HepG2 (cell line): ENCODE measurements around the gene MARF1. TPM values are rescaled to one million over a fixed set of nuclear protein-coding genes. Genes with fewer than 3 reads are reported as not detected.

Experiments used
- ATAC-seq: fragments of 200-7000 bp; cut with Tn5 transposase; 3 replicates; pipeline ENCODE4 v1.9.1; 2020; ENCODE audit warnings: mild to moderate bottlenecking, moderate library complexity
- BruUV-seq: library from RNA; stranded (reverse); fragments of 400-500 nt; replicated peaks from 2 replicates; lab custom pipeline; 2021; lab: Mats Ljungman, UMichigan
- CTCF ChIA-PET: fragments of 300-600 bp; formaldehyde crosslinking; extraction: SDS; loops from one replicate; lab custom pipeline; 2021; ENCODE audit warnings: low total read pairs, inconsistent platforms, low intra/inter-chr PET ratio; lab: Yijun Ruan, JAX
- POLR2A ChIA-PET: fragments of 350-600 bp; sonication (Branson Sonifier 250); formaldehyde crosslinking; loops from one replicate; lab custom pipeline; 2020; ENCODE audit warnings: antibody characterized with exemption, inconsistent platforms; lab: Yijun Ruan, JAX
- DNase-seq: peaks from one replicate; pipeline ENCODE4 v3.0.0-alpha.2; 2015; ENCODE audit warnings: low spot score
- FAIRE-seq: peaks from 3 replicates; lab custom pipeline; 2011; peaks lifted over from hg19 to GRCh38; lab: Jason Lieb, UNC
- H2AFZ ChIP-seq: one replicate; pipeline ENCODE4 v1.6.1; 2011; ENCODE audit warnings: low read length, inconsistent platforms
- H3K27ac ChIP-seq: fragments of 300-600 bp; 3 replicates; pipeline ENCODE4 v1.8.0; 2011; ENCODE audit warnings: mixed run types, mild to moderate bottlenecking, mixed read lengths, low read length, inconsistent platforms; ENCODE audit not compliant: insufficient read depth; ENCODE audit errors: extremely low read length
- H3K27me3 ChIP-seq, 2 experiments: fragments of 200-600 bp in 1 of 2; 2 replicates in 1 of 2; 3 replicates in 1 of 2; pipeline versions ENCODE4 v1.6.0 to v1.8.0; 2011; ENCODE audit warnings: low read length in 2 of 2, mild to moderate bottlenecking in 2 of 2, moderate library complexity in 2 of 2, inconsistent platforms in 1 of 2; ENCODE audit not compliant: insufficient read depth in 2 of 2, control insufficient read depth in 1 of 2
- H3K36me3 ChIP-seq, 2 experiments: fragments of 200-600 bp in 1 of 2; replicated peaks in 1 of 2; 2 replicates in 1 of 2; 3 replicates in 1 of 2; pipeline versions ENCODE4 v1.5.1 to v1.8.0; 2011; ENCODE audit warnings: low read length in 2 of 2, inconsistent platforms in 1 of 2; ENCODE audit not compliant: insufficient read depth in 2 of 2, control insufficient read depth in 1 of 2
- H3K4me1 ChIP-seq: 2 replicates; pipeline ENCODE4 v1.5.1; 2012; ENCODE audit warnings: low read length, inconsistent platforms; ENCODE audit not compliant: insufficient read depth
- H3K4me2 ChIP-seq: 2 replicates; pipeline ENCODE4 v1.6.0; 2011; ENCODE audit warnings: low read depth, low read length, inconsistent platforms
- H3K4me3 ChIP-seq, 3 experiments: fragments of 200-600 bp in 1 of 3; sonication (generic), shearing (Covaris generic) in 1 of 3; replicated peaks in 1 of 3; 2 replicates each; pipeline ENCODE4 v1.5.1; 2011 to 2016; ENCODE audit warnings: low read length in 3 of 3, inconsistent platforms in 2 of 3, low read depth in 2 of 3, mild to moderate bottlenecking in 2 of 3, control low read depth in 1 of 3, mixed read lengths in 1 of 3; ENCODE audit not compliant: insufficient read depth in 1 of 3
- H3K79me2 ChIP-seq: one replicate; pipeline ENCODE4 v1.6.1; 2011; ENCODE audit warnings: low read length, inconsistent platforms; ENCODE audit not compliant: insufficient read depth
- H3K9ac ChIP-seq: 2 replicates; pipeline ENCODE4 v1.6.0; 2011; ENCODE audit warnings: mild to moderate bottlenecking, low read depth, low read length, inconsistent platforms; ENCODE audit not compliant: insufficient read depth
- H3K9me3 ChIP-seq: 2 replicates; pipeline ENCODE4 v1.5.1; 2012; ENCODE audit warnings: mild to moderate bottlenecking, low read length
- H4K20me1 ChIP-seq: 2 replicates; pipeline ENCODE4 v1.6.0; 2011; ENCODE audit warnings: inconsistent platforms, mild to moderate bottlenecking, low read length, moderate library complexity; ENCODE audit not compliant: insufficient read depth
- FOXA3 ChIP-seq: IDR thresholded peaks from 2 replicates; pipeline ENCODE4 v1.6.1; 2016; ENCODE audit warnings: missing genetic modification reagents, missing compliant biosample characterization
- HNF4G ChIP-seq, 2 experiments: sonication (generic) in 1 of 2; formaldehyde crosslinking in 1 of 2; IDR thresholded peaks; 2 replicates each; pipeline versions ENCODE4 v1.4.0 to v1.6.1; 2011 to 2020; ENCODE audit warnings: borderline replicate concordance in 2 of 2, low read depth in 2 of 2, mild to moderate bottlenecking in 2 of 2, low read length in 1 of 2, missing genetic modification reagents in 1 of 2, moderate library complexity in 1 of 2
- MED1 ChIP-seq: sonication (generic); formaldehyde crosslinking; IDR thresholded peaks from 2 replicates; pipeline ENCODE4 v1.4.0; 2020; ENCODE audit warnings: missing genetic modification reagents
- SALL1 ChIP-seq: sonication (generic); formaldehyde crosslinking; IDR thresholded peaks from 2 replicates; pipeline ENCODE4 v1.8.0; 2022; ENCODE audit warnings: mild to moderate bottlenecking, missing genetic modification reagents
- SP5 ChIP-seq: IDR thresholded peaks from 2 replicates; pipeline ENCODE4 v1.6.1; 2016; ENCODE audit warnings: low read depth, borderline replicate concordance
- TEF ChIP-seq: sonication (generic); formaldehyde crosslinking; IDR thresholded peaks from 2 replicates; pipeline ENCODE4 v1.5.0; 2020; ENCODE audit warnings: missing genetic modification reagents
- TFAP4 ChIP-seq: sonication (generic); IDR thresholded peaks from 2 replicates; pipeline ENCODE4 v1.6.1; 2016; ENCODE audit warnings: low read depth, borderline replicate concordance
- TOE1 ChIP-seq: sonication (generic); formaldehyde crosslinking; IDR thresholded peaks from 2 replicates; pipeline ENCODE4 v1.4.0; 2020; ENCODE audit warnings: mild to moderate bottlenecking, missing genetic modification reagents
- ZFAT ChIP-seq: sonication (generic); formaldehyde crosslinking; conservative IDR thresholded peaks from 2 replicates; pipeline ENCODE4 v1.8.1; 2023; ENCODE audit warnings: missing genetic modification reagents, inconsistent platforms
- ZMAT3 ChIP-seq: sonication (generic); formaldehyde crosslinking; conservative IDR thresholded peaks from 2 replicates; pipeline ENCODE4 v1.7.0; 2021; ENCODE audit warnings: missing genetic modification reagents
- ZMYM3 ChIP-seq: sonication (generic); formaldehyde crosslinking; IDR thresholded peaks from 2 replicates; pipeline ENCODE4 v1.5.1; 2020; ENCODE audit warnings: mild to moderate bottlenecking, missing genetic modification reagents
- ZNF281 ChIP-seq: sonication (generic); formaldehyde crosslinking; IDR thresholded peaks from 2 replicates; pipeline ENCODE4 v1.4.0; 2020; ENCODE audit warnings: missing genetic modification reagents, borderline replicate concordance
- ZNF629 ChIP-seq: sonication (generic); formaldehyde crosslinking; conservative IDR thresholded peaks from 2 replicates; pipeline ENCODE4 v1.5.0; 2020; ENCODE audit warnings: missing genetic modification reagents
- ZSCAN31 ChIP-seq: sonication (generic); formaldehyde crosslinking; IDR thresholded peaks from 2 replicates; pipeline ENCODE4 v1.5.0; 2020; ENCODE audit warnings: low read depth, mild to moderate bottlenecking, missing genetic modification reagents
- WGBS: methylation state at CpG from one replicate; pipeline ENCODE4 v1.1.6; 2017; ENCODE audit warnings: low lambda C conversion rate; 5-methylcytosine and 5-hydroxymethylcytosine counted together
- in situ Hi-C: cut with HindIII; loops from 2 replicates; pipeline ENCODE4 v1.10.0; 2017; ENCODE audit warnings: low pct_unique_long_range_greater_than_20kb; ENCODE audit not compliant: extremely low pct_ligation_motif_present
- intact Hi-C: fragments of 100-400 bp; cut with micrococcal nuclease; formaldehyde crosslinking; loops from one replicate; pipeline ENCODE4 v1.10.0; 2022; ENCODE audit not compliant: unreplicated experiment
- polyA plus RNA-seq, 8 experiments: library from polyadenylated mRNA; depleted of rRNA in 3 of 8; stranded (reverse) in 7 of 8; unstranded in 1 of 8; fragments of >200 nt; fragmentation: Illumina TruSeq in 4 of 8; extraction: Trizol in 4 of 8; gene quantifications; 2 replicates each; pipeline versions ENCODE4 v1.2.1 to v1.2.3, GENCODE V29; 2011 to 2016; ENCODE audit warnings: low read depth in 4 of 8, missing spikeins in 1 of 8, mixed read lengths in 1 of 8; ENCODE audit not compliant: insufficient read depth in 1 of 8
- total RNA-seq, 5 experiments: library from RNA; depleted of rRNA; stranded (reverse); fragments of >200 nt; fragmentation: Illumina TruSeq; extraction: Trizol; gene quantifications; 2 replicates each; pipeline ENCODE4 v1.2.3, GENCODE V29; 2016; ENCODE audit warnings: low read depth in 1 of 5

The MARF1 gene
- total and polyA plus RNA-seq, 2 of the 13 experiments (the other 11 are each of a cell fraction or from before 2014, with no cell fraction given), result 8.7 to 20.7 TPM

GRCh38 chr16:15665107-15665506 lies 22.2 kb upstream of the MARF1 start:
- H4K20me1 ChIP-seq, result no peaks in the 10 kb centered on the region; the same call in 1 of the 2 replicates
- no peak overlapping the region for H3K4me2 ChIP-seq
- H3K4me3 ChIP-seq, result no peak overlapping the region
- ATAC-seq, result no peak
- no peaks in the 10 kb centered on the region for H3K27me3 ChIP-seq
- H3K9ac ChIP-seq, result no peak overlapping the region
- H2AFZ ChIP-seq, result no peak overlapping the region
- TF ChIP-seq ZMAT3, result no peak
- TF ChIP-seq ZNF629, result peak; percentile 78
- no peak for FAIRE-seq
- CTCF ChIA-PET, result no interaction called here
- POLR2A ChIA-PET, result interaction anchor here (2.0 kb wide), 1 partner anchor 22 kb away, joined by 12 read pairs; the partner anchor contains the start of gene MARF1
- BruUV-seq, result no TSS peak
- H3K36me3 ChIP-seq, result peaks cover 43 to 63% of the 10 kb centered on the region in 2 experiments
- DNase-seq, result no peak
- H3K79me2 ChIP-seq, result peaks cover 24% of the 10 kb centered on the region
- no peaks in the 10 kb centered on the region for H3K9me3 ChIP-seq
- peaks cover 30% of the 10 kb centered on the region for H3K4me1 ChIP-seq
- intact Hi-C loops, result no loop called here
- H3K27ac ChIP-seq, result no peak overlapping the region
- in situ Hi-C loops, result no loop called here

- ATAC-seq, result peak; percentile 58
- WGBS, result 81% methylated on average over 5 of the region's 5 CpGs
- Histone ChIP-seq H3K4me3 (no peak overlapping the region), H3K9ac (no peak overlapping the region), H3K4me1 (peaks cover 21% of the 10 kb centered on the region), H3K9me3 (no peaks in the 10 kb centered on the region), H4K20me1 (peaks cover 11% of the 10 kb centered on the region; the same call in 1 of the 2 replicates), H3K36me3 (peaks cover 18 to 25% of the 10 kb centered on the region in 2 experiments; a peak in 4 of 5 replicates), H2AFZ (no peak overlapping the region), H3K27ac (peak overlapping the region; percentile 15), H3K27me3 (no peaks in the 10 kb centered on the region), H3K79me2 (peaks cover 63% of the 10 kb centered on the region), H3K4me2 (no peak overlapping the region)
- peak; percentile 50 for DNase-seq
- BruUV-seq, result no TSS peak
- peak; percentile 72 for FAIRE-seq
- CTCF ChIA-PET, result no interaction called here
- POLR2A ChIA-PET, result interaction anchor here (1.0 to 5.2 kb wide), 3 partner anchors 10 to 17 kb away, joined by 4 to 36 read pairs (median 12); partner anchors contain the start of gene MARF1
- in situ Hi-C loops (no loop called here), intact Hi-C loops (no loop called here)
- TF ChIP-seq TOE1 (no peak), MED1 (0 out of 2 replicates have a peak, but pooled peaks have one; percentile 14), TFAP4 (peak; percentile 81; the same call in 1 of the 2 replicates), ZMYM3 (peak; percentile 74; the same call in 1 of the 2 replicates), TEF (no peak), FOXA3 (CRISPR knock-in tag) (0 out of 2 replicates have a peak, but pooled peaks have one; percentile 32), ZNF281 (CRISPR knock-in tag) (no peak), SP5 (no peak), ZSCAN31 (CRISPR knock-in tag) (no peak), SALL1 (CRISPR knock-in tag) (peak; percentile 44; the same call in 1 of the 2 replicates), ZFAT (CRISPR knock-in tag) (no peak), HNF4G (IDR thresholded peaks at IDR 0.05; ENCODE audit: borderline replicate concordance, low read depth, low read length) (peak; percentile 48; the same call in 1 of the 2 replicates), HNF4G (CRISPR knock-in tag; IDR thresholded peaks at IDR 0.05; ENCODE audit: borderline replicate concordance, low read depth) (no peak)
These were observed 17.2 kb upstream of the MARF1 start for GRCh38 chr16:15660203-15660601.
